ENCODE results near the gene UTF1. TPM values are rescaled to one million over a fixed set of nuclear protein-coding genes. Genes with fewer than 3 reads are reported as not detected.

UTF1 gene
- total and polyA plus RNA-seq, 2 of the 8 experiments (the other 6 are each of a cell fraction or from before 2014, with no cell fraction given): 0.47 to 21.8 TPM

DNA sequence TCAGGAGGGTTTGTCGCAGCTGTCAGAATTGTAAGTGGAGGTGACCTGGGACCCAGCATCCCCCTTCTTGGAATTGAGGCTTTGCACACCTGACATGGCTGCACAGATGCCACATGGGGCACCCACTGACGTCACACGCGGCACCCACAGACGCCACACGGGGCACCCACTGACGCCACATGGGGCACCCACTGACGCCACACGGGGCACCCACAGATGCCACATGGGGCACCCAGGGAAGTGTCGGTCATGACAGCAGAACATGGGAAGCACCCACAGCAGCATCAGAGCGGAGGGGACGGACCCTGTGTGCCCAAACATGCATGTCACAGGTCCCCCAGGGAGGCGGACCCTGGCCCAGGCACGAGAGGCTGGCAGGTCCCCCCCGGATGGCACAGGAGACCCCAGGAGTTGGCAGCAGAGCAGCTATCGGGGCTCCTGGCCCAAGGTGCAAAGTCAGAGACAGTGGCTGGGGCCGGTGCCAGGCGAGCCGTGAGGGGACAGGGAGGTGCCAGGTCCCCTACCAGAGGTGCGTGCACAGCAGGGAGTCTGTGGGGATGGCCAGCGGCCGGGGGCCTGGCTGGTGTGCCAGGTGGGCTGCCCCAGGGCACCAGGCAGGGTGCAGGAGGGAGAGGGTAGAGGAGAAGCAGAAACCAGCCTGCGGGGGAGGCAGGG lies 48.9 kb upstream of the UTF1 start:
- H3K4me3 ChIP-seq (ENCODE audit: extremely low read depth in 1 of 4, insufficient read depth in 2 of 4, low read depth in 3 of 4, low read length in 4 of 4): no peak overlapping the region
- no peak overlapping the region for H3K4me2 ChIP-seq (ENCODE audit: insufficient read depth in 1 of 2, low read depth in 2 of 2, low read length in 2 of 2)
- peaks cover 10 to 22% of the 10 kb centered on the region in 2 experiments for H3K9me3 ChIP-seq (ENCODE audit: insufficient read depth in 2 of 2, low read depth in 1 of 2, low read length in 1 of 2)
- 93% methylated on average over 23 of the region's 23 CpGs; no CpG with 5 or more reads in 1 of the 2 experiments for WGBS, 2 experiments (ENCODE audit: extremely low coverage in 1 of 2, insufficient coverage in 1 of 2, insufficient read length in 1 of 2, insufficient replicate concordance in 2 of 2, low coverage in 1 of 2, low lambda C conversion rate in 2 of 2, missing lambda C conversion rate in 1 of 2)
- CTCF ChIA-PET (ENCODE audit: partially characterized antibody): interaction anchor here (0.8 to 1.5 kb wide), 5 partner anchors 15 to 37 kb away, joined by 3 to 9 read pairs (median 4); no protein-coding TSS in a partner anchor
- no peak overlapping the region for H4K5ac ChIP-seq (ENCODE audit: insufficient read length, low read depth, low read length)
- H3K36me3 ChIP-seq (ENCODE audit: control insufficient read depth in 2 of 4, insufficient read depth in 4 of 4, low read length in 3 of 4): peaks cover 0 to 16% (median 9%) of the 10 kb centered on the region in 4 experiments; a peak in 4 of 8 replicates
- H3K23me2 ChIP-seq (ENCODE audit: low read depth, low read length): peaks cover 10% of the 10 kb centered on the region
- no peak overlapping the region for H2BK5ac ChIP-seq (ENCODE audit: low read depth, low read length)
- H2AK5ac ChIP-seq (ENCODE audit: low read depth, low read length): no peak overlapping the region
- H3K4ac ChIP-seq (replicated peaks; ENCODE audit: insufficient read length, low read depth, low read length): no peak overlapping the region
- no peaks in the 10 kb centered on the region for H3K79me2 ChIP-seq (ENCODE audit: control insufficient read depth in 1 of 2, insufficient read depth in 2 of 2, low read length in 2 of 2)
- DNase-seq (ENCODE audit: low read depth in 1 of 2, low spot score in 2 of 2) (no peak), FAIRE-seq (no peak)
- H3K27ac ChIP-seq (ENCODE audit: low read depth, low read length): no peak overlapping the region
- no peak overlapping the region for H3K56ac ChIP-seq (replicated peaks; ENCODE audit: insufficient read length, low read depth, low read length)
- H3K18ac ChIP-seq (ENCODE audit: extremely low read depth, low read length): no peak overlapping the region; the same call in 1 of the 2 replicates
- H4K8ac ChIP-seq (ENCODE audit: extremely low read depth, insufficient read depth, low read length): no peak overlapping the region
- H4K20me1 ChIP-seq (replicated peaks in 1 of 2; ENCODE audit: control insufficient read depth in 1 of 2, insufficient read depth in 2 of 2, low read length in 2 of 2): peaks cover 0 to 16% of the 10 kb centered on the region in 2 experiments
- no peak overlapping the region for H2BK20ac ChIP-seq (ENCODE audit: low read length)
- no peak overlapping the region for H3K14ac ChIP-seq (ENCODE audit: insufficient read length)
- H3K27me3 ChIP-seq (replicated peaks in 1 of 4; ENCODE audit: control insufficient read depth in 3 of 4, extremely low read depth in 1 of 4, insufficient read depth in 3 of 4, low read length in 3 of 4): no peaks in the 10 kb centered on the region
- no peak overlapping the region for H3K23ac ChIP-seq (ENCODE audit: insufficient read length)
- TF ChIP-seq GTF2F1 (IDR thresholded peaks at IDR 0.05; ENCODE audit: borderline replicate concordance, low read depth, low read length) (no peak), BCL11A (IDR thresholded peaks at IDR 0.05; ENCODE audit: low read depth in 2 of 2, low read length in 2 of 2) (no peak), EP300 (IDR thresholded peaks at IDR 0.05; ENCODE audit: borderline replicate concordance in 1 of 2, low read depth in 2 of 2, low read length in 2 of 2) (no peak), MAFK (IDR thresholded peaks at IDR 0.05; ENCODE audit: low read depth, low read length) (no peak), ASH2L (IDR thresholded peaks at IDR 0.05; ENCODE audit: low read length) (no peak), RXRA (IDR thresholded peaks at IDR 0.05; ENCODE audit: insufficient read depth, low read depth, low read length) (no peak), SIN3A (conservative IDR thresholded peaks at IDR 0.05 in 1 of 2, IDR thresholded peaks at IDR 0.05 in 1 of 2; ENCODE audit: low read depth in 1 of 2, low read length in 2 of 2) (no peak), POLR2AphosphoS5 (IDR thresholded peaks at IDR 0.05; ENCODE audit: low read depth, low read length) (no peak), EGR1 (IDR thresholded peaks at IDR 0.05; ENCODE audit: borderline replicate concordance, low read depth, low read length) (no peak), SRF (IDR thresholded peaks at IDR 0.05; ENCODE audit: low read depth, low read length) (no peak)
- TF ChIP-seq, protein P1, sequence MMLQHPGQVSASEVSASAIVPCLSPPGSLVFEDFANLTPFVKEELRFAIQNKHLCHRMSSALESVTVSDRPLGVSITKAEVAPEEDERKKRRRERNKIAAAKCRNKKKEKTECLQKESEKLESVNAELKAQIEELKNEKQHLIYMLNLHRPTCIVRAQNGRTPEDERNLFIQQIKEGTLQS (IDR thresholded peaks at IDR 0.05; ENCODE audit: insufficient read depth, low read depth, low read length): no peak
- TF ChIP-seq, protein P2, sequence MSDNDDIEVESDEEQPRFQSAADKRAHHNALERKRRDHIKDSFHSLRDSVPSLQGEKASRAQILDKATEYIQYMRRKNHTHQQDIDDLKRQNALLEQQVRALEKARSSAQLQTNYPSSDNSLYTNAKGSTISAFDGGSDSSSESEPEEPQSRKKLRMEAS (IDR thresholded peaks at IDR 0.05): no peak
- H4K91ac ChIP-seq (replicated peaks; ENCODE audit: insufficient read length, low read length): no peak overlapping the region
- no peaks in the 10 kb centered on the region for H3K4me1 ChIP-seq (replicated peaks in 1 of 4; ENCODE audit: control insufficient read depth in 3 of 4, insufficient read depth in 4 of 4, low read length in 3 of 4)
- no peak overlapping the region for H2BK15ac ChIP-seq (ENCODE audit: low read length)
- POLR2A ChIA-PET (ENCODE audit: partially characterized antibody): interaction anchor here (0.7 to 2.4 kb wide), 6 partner anchors 16 to 37 kb away, joined by 3 to 10 read pairs (median 3); no protein-coding TSS in a partner anchor
- no peaks in the 10 kb centered on the region for H3K79me1 ChIP-seq (ENCODE audit: low read depth, low read length)
- H2BK12ac ChIP-seq (ENCODE audit: low read depth, low read length): no peak overlapping the region
- H2AFZ ChIP-seq (ENCODE audit: low read length): no peak overlapping the region
- no peak overlapping the region for H3K9ac ChIP-seq (replicated peaks in 1 of 4; ENCODE audit: extremely low read depth in 1 of 4, low read depth in 3 of 4, low read length in 3 of 4)
- H2BK120ac ChIP-seq (replicated peaks; ENCODE audit: low read depth, low read length): no peak overlapping the region
